Type B pancreatic cell (in vitro differentiated cells): ENCODE measurements around the gene FAM180A. TPM values are rescaled to one million over a fixed set of nuclear protein-coding genes. Genes with fewer than 3 reads are reported as not detected.

Source experiments
- DNase-seq: peaks from one replicate; pipeline ENCODE4 v3.0.0; 2021; ENCODE audit warnings: mixed read lengths; ENCODE audit not compliant: unreplicated experiment; ENCODE audit errors: extremely low spot score
- H3K27ac Mint-ChIP-seq: 2 replicates; pipeline ENCODE4 v1.8.0; 2021; ENCODE audit warnings: mild to moderate bottlenecking, mixed read lengths
- H3K27me3 Mint-ChIP-seq: 2 replicates; pipeline ENCODE4 v1.8.0; 2021; ENCODE audit warnings: mixed read lengths
- H3K36me3 Mint-ChIP-seq: 2 replicates; pipeline ENCODE4 v1.8.0; 2021; ENCODE audit warnings: mixed read lengths
- H3K4me1 Mint-ChIP-seq: one replicate; pipeline ENCODE4 v1.8.0; 2021; ENCODE audit warnings: mixed read lengths; ENCODE audit not compliant: unreplicated experiment
- H3K4me3 Mint-ChIP-seq: 2 replicates; pipeline ENCODE4 v1.8.0; 2021; ENCODE audit warnings: mild to moderate bottlenecking, mixed read lengths
- H3K9me3 Mint-ChIP-seq: 2 replicates; pipeline ENCODE4 v1.8.0; 2021; ENCODE audit warnings: mixed read lengths
- CTCF ChIP-seq: fragments of 200-600 bp; sonication (generic); conservative IDR thresholded peaks from 2 replicates; pipeline ENCODE4 v1.5.0; 2021; ENCODE audit warnings: antibody characterized with exemption, mild to moderate bottlenecking
- total RNA-seq: library from RNA; stranded (reverse); gene quantifications from 2 replicates; pipeline ENCODE4 v1.2.1, GENCODE V29; 2021; ENCODE audit warnings: low replicate concordance

The FAM180A gene
- total RNA-seq, 1 donor from 2014 or later, result not detected

GRCh38 chr7:135690566-135690965, 58.0 kb downstream of the FAM180A start:
- TF ChIP-seq CTCF, result no peak
- H3K36me3 Mint-ChIP-seq, result peaks cover 25% of the 10 kb centered on the region
- H3K4me3 Mint-ChIP-seq, result no peak overlapping the region
- DNase-seq, result no peak
- H3K27ac Mint-ChIP-seq, result no peak overlapping the region
- H3K4me1 Mint-ChIP-seq, result peaks cover 6% of the 10 kb centered on the region
- no peaks in the 10 kb centered on the region for H3K9me3 Mint-ChIP-seq
- no peaks in the 10 kb centered on the region for H3K27me3 Mint-ChIP-seq

GRCh38 chr7:135687466-135687865, 61.1 kb downstream of the FAM180A start:
- peaks cover 24% of the 10 kb centered on the region for H3K36me3 Mint-ChIP-seq
- peaks cover 24% of the 10 kb centered on the region for H3K4me1 Mint-ChIP-seq
- DNase-seq, result no peak
- no peak for TF ChIP-seq CTCF
- H3K9me3 Mint-ChIP-seq, result no peaks in the 10 kb centered on the region
- no peak overlapping the region for H3K27ac Mint-ChIP-seq
- no peaks in the 10 kb centered on the region for H3K27me3 Mint-ChIP-seq
- no peak overlapping the region for H3K4me3 Mint-ChIP-seq

GRCh38 chr7:135685306-135686084, 63.1 kb downstream of the FAM180A start:
- TF ChIP-seq CTCF, result no peak
- H3K27ac Mint-ChIP-seq, result no peak overlapping the region
- H3K4me1 Mint-ChIP-seq, result peaks cover 24% of the 10 kb centered on the region
- no peak for DNase-seq
- H3K36me3 Mint-ChIP-seq, result peaks cover 26% of the 10 kb centered on the region
- H3K9me3 Mint-ChIP-seq, result no peaks in the 10 kb centered on the region
- no peak overlapping the region for H3K4me3 Mint-ChIP-seq
- no peaks in the 10 kb centered on the region for H3K27me3 Mint-ChIP-seq

- H3K36me3 Mint-ChIP-seq, result peaks cover 23% of the 10 kb centered on the region
- TF ChIP-seq CTCF, result no peak
- no peaks in the 10 kb centered on the region for H3K9me3 Mint-ChIP-seq
- DNase-seq, result no peak
- H3K4me3 Mint-ChIP-seq, result no peak overlapping the region
- peaks cover 24% of the 10 kb centered on the region for H3K4me1 Mint-ChIP-seq
- H3K27ac Mint-ChIP-seq, result peak overlapping the region; percentile 34
- H3K27me3 Mint-ChIP-seq, result no peaks in the 10 kb centered on the region
Observed at GRCh38 chr7:135684699-135685098, 63.9 kb downstream of the FAM180A start.

- TF ChIP-seq CTCF, result no peak
- H3K9me3 Mint-ChIP-seq, result no peaks in the 10 kb centered on the region
- no peak for DNase-seq
- peaks cover 19% of the 10 kb centered on the region for H3K36me3 Mint-ChIP-seq
- peak overlapping the region; percentile 34 for H3K27ac Mint-ChIP-seq
- peaks cover 24% of the 10 kb centered on the region for H3K4me1 Mint-ChIP-seq
- H3K27me3 Mint-ChIP-seq, result no peaks in the 10 kb centered on the region
- no peak overlapping the region for H3K4me3 Mint-ChIP-seq
Observed at GRCh38 chr7:135684136-135684535, 64.5 kb downstream of the FAM180A start.
